ENCODE data around the gene YY1. TPM values are rescaled to one million over a fixed set of nuclear protein-coding genes. Genes with fewer than 3 reads are reported as not detected.

YY1 gene
- total RNA-seq, 1 experiment from 2014 or later = 97.0 TPM

DNA sequence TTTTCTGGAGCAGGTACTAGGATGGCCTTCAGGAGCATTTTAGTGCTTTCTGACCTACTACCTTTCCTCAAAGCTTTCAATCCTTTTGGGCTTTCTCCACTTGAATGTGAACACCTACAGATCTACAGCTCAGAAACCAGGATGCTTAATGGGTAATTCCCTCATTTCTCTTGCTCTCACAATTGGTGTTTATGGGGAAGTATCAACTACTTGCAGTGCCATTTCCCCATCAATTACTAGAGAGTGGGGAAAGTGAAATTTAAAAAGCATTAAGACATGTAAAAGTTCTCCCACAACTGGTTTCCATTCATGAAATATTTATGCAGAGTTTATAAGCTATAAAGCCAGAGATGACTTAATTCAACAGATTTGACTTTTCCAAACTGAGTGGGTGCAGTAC is 2.1 kb upstream of the YY1 start:
- peak overlapping the region; percentile 100 for H3K4me3 ChIP-seq (ENCODE audit: low read depth, low read length, poor library complexity, severe bottlenecking)
- POLR2A ChIA-PET (ENCODE audit: low non-redundant PET) = no interaction called here
- CTCF ChIA-PET = interaction anchor here (1.0 kb wide), 1 partner anchor 10 kb away, joined by 3 read pairs; no protein-coding TSS in a partner anchor
- TF ChIP-seq, protein P1, sequence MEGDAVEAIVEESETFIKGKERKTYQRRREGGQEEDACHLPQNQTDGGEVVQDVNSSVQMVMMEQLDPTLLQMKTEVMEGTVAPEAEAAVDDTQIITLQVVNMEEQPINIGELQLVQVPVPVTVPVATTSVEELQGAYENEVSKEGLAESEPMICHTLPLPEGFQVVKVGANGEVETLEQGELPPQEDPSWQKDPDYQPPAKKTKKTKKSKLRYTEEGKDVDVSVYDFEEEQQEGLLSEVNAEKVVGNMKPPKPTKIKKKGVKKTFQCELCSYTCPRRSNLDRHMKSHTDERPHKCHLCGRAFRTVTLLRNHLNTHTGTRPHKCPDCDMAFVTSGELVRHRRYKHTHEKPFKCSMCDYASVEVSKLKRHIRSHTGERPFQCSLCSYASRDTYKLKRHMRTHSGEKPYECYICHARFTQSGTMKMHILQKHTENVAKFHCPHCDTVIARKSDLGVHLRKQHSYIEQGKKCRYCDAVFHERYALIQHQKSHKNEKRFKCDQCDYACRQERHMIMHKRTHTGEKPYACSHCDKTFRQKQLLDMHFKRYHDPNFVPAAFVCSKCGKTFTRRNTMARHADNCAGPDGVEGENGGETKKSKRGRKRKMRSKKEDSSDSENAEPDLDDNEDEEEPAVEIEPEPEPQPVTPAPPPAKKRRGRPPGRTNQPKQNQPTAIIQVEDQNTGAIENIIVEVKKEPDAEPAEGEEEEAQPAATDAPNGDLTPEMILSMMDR (conservative IDR thresholded peaks at IDR 0.05; ENCODE audit: low read depth, low read length) = no peak
- no peak for TF ChIP-seq EZH2 (IDR thresholded peaks at IDR 0.05; ENCODE audit: borderline replicate concordance, low read depth, low read length, poor library complexity, severe bottlenecking)
- H3K4me1 ChIP-seq (ENCODE audit: insufficient read depth, low read length, poor library complexity, severe bottlenecking) = peaks cover 10% of the 10 kb centered on the region
- no peaks in the 10 kb centered on the region for H3K27me3 ChIP-seq (replicated peaks; ENCODE audit: insufficient read depth, low read depth, low read length, poor library complexity)
- peak overlapping the region; percentile 99 for H3K27ac ChIP-seq (ENCODE audit: low read depth, low read length, poor library complexity, severe bottlenecking)
- intact Hi-C loops (cut with micrococcal nuclease; ENCODE audit: unreplicated experiment) = no loop called here
- H3K36me3 ChIP-seq (ENCODE audit: insufficient read depth, low read length, poor library complexity, severe bottlenecking) = no peaks in the 10 kb centered on the region
- no peak for DNase-seq (ENCODE audit: low spot score)
- BruUV-seq (replicated peaks) = no TSS peak
- H3K9me3 ChIP-seq (ENCODE audit: low read depth, low read length, poor library complexity, severe bottlenecking) = no peaks in the 10 kb centered on the region

DNA sequence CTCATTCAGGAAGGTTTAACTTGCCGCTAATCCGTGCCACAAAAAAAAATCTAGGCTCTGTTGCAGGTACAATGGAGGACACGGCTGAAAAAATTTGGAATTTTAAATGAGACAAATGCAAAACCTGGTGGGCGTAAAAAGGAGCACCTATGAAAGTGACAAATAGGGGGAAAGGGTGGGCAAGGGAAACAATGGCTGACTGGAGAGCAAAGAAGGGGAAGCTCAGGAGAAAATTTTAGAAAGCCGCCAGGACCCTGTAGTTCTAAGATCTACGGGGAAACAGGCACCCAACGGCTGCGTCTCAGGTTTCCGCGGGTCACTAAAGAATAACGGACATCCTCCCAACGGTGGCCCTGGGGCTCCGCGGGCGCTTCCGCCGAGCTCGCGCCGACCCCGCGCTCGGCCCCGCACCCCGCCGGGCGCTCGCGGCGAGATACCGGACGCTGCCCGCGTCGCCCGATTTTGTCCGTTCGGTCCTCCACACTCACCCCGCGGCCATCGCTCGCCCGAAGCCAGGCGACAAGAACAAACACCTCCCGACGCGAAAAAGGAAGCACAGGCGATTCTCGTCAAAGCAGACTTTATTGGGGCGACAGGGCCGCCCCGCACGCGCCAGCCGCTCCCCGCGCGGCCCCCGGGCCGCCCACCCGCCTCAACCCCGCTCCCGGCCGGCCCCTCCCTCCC is 1.1 kb upstream of the YY1 start:
- no TSS peak for BruUV-seq (replicated peaks)
- Histone ChIP-seq H3K36me3 (ENCODE audit: insufficient read depth, low read length, poor library complexity, severe bottlenecking) (no peaks in the 10 kb centered on the region), H3K9me3 (ENCODE audit: low read depth, low read length, poor library complexity, severe bottlenecking) (no peaks in the 10 kb centered on the region), H3K4me3 (ENCODE audit: low read depth, low read length, poor library complexity, severe bottlenecking) (peak overlapping the region; percentile 100), H3K27me3 (replicated peaks; ENCODE audit: insufficient read depth, low read depth, low read length, poor library complexity) (no peaks in the 10 kb centered on the region), H3K27ac (ENCODE audit: low read depth, low read length, poor library complexity, severe bottlenecking) (peak overlapping the region; percentile 99), H3K4me1 (ENCODE audit: insufficient read depth, low read length, poor library complexity, severe bottlenecking) (peaks cover 12% of the 10 kb centered on the region)
- intact Hi-C loops (cut with micrococcal nuclease; ENCODE audit: unreplicated experiment) = no loop called here
- ChIA-PET CTCF (interaction anchor here (1.0 kb wide), 1 partner anchor 9 kb away, joined by 3 read pairs; no protein-coding TSS in a partner anchor), POLR2A (ENCODE audit: low non-redundant PET) (interaction anchor here (0.8 kb wide), 1 partner anchor 17 kb away, joined by 3 read pairs; no protein-coding TSS in a partner anchor)
- peak; percentile 67 for DNase-seq (ENCODE audit: low spot score)
- TF ChIP-seq EZH2 (IDR thresholded peaks at IDR 0.05; ENCODE audit: borderline replicate concordance, low read depth, low read length, poor library complexity, severe bottlenecking) = no peak
- TF ChIP-seq, protein P1 (conservative IDR thresholded peaks at IDR 0.05; ENCODE audit: low read depth, low read length) = no peak

GRCh38 chr14:100239211-100239839 is 381 bp downstream of the YY1 start:
- POLR2A ChIA-PET (ENCODE audit: low non-redundant PET) = interaction anchor here (0.8 kb wide), 1 partner anchor 122 kb away, joined by 9 read pairs; no protein-coding TSS in a partner anchor
- DNase-seq (ENCODE audit: low spot score) = no peak
- no peak for TF ChIP-seq EZH2 (IDR thresholded peaks at IDR 0.05; ENCODE audit: borderline replicate concordance, low read depth, low read length, poor library complexity, severe bottlenecking)
- TF ChIP-seq, protein P1 (conservative IDR thresholded peaks at IDR 0.05; ENCODE audit: low read depth, low read length) = no peak
- no TSS peak for BruUV-seq (replicated peaks)
- intact Hi-C loops (cut with micrococcal nuclease; ENCODE audit: unreplicated experiment) = no loop called here
- no peaks in the 10 kb centered on the region for H3K27me3 ChIP-seq (replicated peaks; ENCODE audit: insufficient read depth, low read depth, low read length, poor library complexity)
- H3K27ac ChIP-seq (ENCODE audit: low read depth, low read length, poor library complexity, severe bottlenecking) = peak overlapping the region; percentile 90
- no peaks in the 10 kb centered on the region for H3K9me3 ChIP-seq (ENCODE audit: low read depth, low read length, poor library complexity, severe bottlenecking)
- H3K4me3 ChIP-seq (ENCODE audit: low read depth, low read length, poor library complexity, severe bottlenecking) = peak overlapping the region; percentile 100
- peaks cover 20% of the 10 kb centered on the region for H3K4me1 ChIP-seq (ENCODE audit: insufficient read depth, low read length, poor library complexity, severe bottlenecking)
- H3K36me3 ChIP-seq (ENCODE audit: insufficient read depth, low read length, poor library complexity, severe bottlenecking) = no peaks in the 10 kb centered on the region
- CTCF ChIA-PET = no interaction called here
